Measurements from ENCODE around the gene SMPD1. TPM values are rescaled to one million over a fixed set of nuclear protein-coding genes. Genes with fewer than 3 reads are reported as not detected.

The SMPD1 gene
- total RNA-seq, 1 donor from 2014 or later = 9.9 TPM

DNA sequence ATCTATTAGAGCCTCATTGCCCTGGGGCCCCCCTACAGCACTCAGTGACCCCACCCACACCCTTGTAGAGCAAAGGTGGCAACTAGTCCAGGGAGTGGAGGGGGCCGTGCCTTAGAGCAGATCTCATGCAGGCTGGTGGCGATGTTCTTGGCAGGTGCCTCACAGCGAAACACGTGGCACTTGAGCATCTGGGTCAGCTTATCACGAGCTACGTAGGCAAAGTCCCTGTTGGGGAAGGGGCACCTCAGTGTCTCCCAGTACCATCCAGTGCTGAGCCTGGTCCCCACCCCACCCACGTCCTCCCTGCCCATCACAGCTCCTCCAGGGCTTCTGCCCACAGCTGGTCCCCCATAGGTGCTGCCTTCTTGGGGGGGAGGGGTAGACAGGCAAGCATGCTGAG, 11.2 kb downstream of the SMPD1 start:
- no peaks in the 10 kb centered on the region for H3K27me3 ChIP-seq (ENCODE audit: control insufficient read depth in 3 of 3, insufficient read depth in 3 of 3, low read length in 3 of 3)
- no peak overlapping the region for H3K4me3 ChIP-seq (ENCODE audit: low read length in 3 of 3)
- no peak overlapping the region for H3K9ac ChIP-seq (ENCODE audit: low read depth in 1 of 3, low read length in 3 of 3)
- H3K27ac ChIP-seq (ENCODE audit: low read depth, low read length) = no peak overlapping the region
- H3K36me3 ChIP-seq (ENCODE audit: control insufficient read depth in 3 of 3, insufficient read depth in 3 of 3, low read length in 3 of 3) = peaks cover 18 to 34% (median 20%) of the 10 kb centered on the region in 3 donors
- H3K4me1 ChIP-seq (ENCODE audit: control insufficient read depth in 3 of 3, insufficient read depth in 3 of 3, low read length in 3 of 3) = peaks cover 2 to 12% (median 2%) of the 10 kb centered on the region in 3 donors
- no peaks in the 10 kb centered on the region for H3K9me3 ChIP-seq (ENCODE audit: control insufficient read depth in 3 of 3, low read length in 3 of 3)

DNA sequence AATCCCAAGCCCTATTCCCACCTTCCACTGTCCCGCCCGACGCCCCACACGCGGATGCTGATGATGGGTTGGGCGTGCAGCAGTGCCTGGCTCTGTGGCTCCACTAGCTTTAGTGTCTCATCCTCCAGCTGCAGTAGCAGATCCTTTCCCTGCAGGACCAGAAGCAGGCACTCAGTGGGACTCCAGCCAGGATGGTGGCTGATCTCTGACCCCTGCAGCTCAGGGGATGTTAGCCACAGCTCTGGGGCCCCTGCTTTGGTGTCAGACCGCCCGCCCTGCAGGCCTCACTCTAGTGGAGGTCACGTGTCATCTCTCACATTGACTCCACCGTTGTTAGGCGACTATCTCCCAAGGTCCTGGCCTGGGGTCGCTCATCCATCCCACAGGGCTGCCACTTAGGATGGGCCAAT, 11.8 kb downstream of the SMPD1 start:
- Histone ChIP-seq H3K27ac (ENCODE audit: low read depth, low read length) (no peak overlapping the region), H3K27me3 (ENCODE audit: control insufficient read depth in 3 of 3, insufficient read depth in 3 of 3, low read length in 3 of 3) (no peaks in the 10 kb centered on the region), H3K4me3 (ENCODE audit: low read length in 3 of 3) (no peak overlapping the region), H3K4me1 (ENCODE audit: control insufficient read depth in 3 of 3, insufficient read depth in 3 of 3, low read length in 3 of 3) (peaks cover 2 to 9% (median 2%) of the 10 kb centered on the region in 3 donors), H3K36me3 (ENCODE audit: control insufficient read depth in 3 of 3, insufficient read depth in 3 of 3, low read length in 3 of 3) (peaks cover 18 to 31% (median 20%) of the 10 kb centered on the region in 3 donors), H3K9me3 (ENCODE audit: control insufficient read depth in 3 of 3, low read length in 3 of 3) (no peaks in the 10 kb centered on the region), H3K9ac (ENCODE audit: low read depth in 1 of 3, low read length in 3 of 3) (no peak overlapping the region)

DNA sequence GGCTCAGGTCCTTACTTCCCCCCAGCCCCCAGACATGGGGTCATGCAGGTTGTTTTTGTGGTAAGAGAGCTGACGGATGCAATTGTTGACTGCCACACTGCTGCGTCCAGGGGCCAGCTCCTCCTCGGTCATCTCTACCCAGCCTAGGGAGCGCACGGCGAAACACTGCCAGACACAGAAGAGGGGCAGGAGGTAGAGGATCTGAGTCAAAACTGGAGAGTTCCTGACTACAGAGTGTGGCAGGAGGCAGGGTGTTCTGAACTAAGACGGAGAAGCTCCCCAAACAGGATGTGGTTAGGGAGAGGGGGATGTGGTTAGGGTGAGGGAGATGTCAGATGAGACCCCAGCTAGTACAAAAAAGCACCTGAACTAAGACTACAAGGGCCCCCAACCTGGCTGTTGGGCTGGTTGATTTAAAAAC, 12.3 kb downstream of the SMPD1 start:
- Histone ChIP-seq H3K4me1 (ENCODE audit: control insufficient read depth in 3 of 3, insufficient read depth in 3 of 3, low read length in 3 of 3) (peaks cover 2 to 6% (median 2%) of the 10 kb centered on the region in 3 donors), H3K36me3 (ENCODE audit: control insufficient read depth in 3 of 3, insufficient read depth in 3 of 3, low read length in 3 of 3) (peaks cover 18 to 28% (median 20%) of the 10 kb centered on the region in 3 donors), H3K27me3 (ENCODE audit: control insufficient read depth in 3 of 3, insufficient read depth in 3 of 3, low read length in 3 of 3) (no peaks in the 10 kb centered on the region), H3K9ac (ENCODE audit: low read depth in 1 of 3, low read length in 3 of 3) (no peak overlapping the region), H3K4me3 (ENCODE audit: low read length in 3 of 3) (no peak overlapping the region), H3K27ac (ENCODE audit: low read depth, low read length) (no peak overlapping the region), H3K9me3 (ENCODE audit: control insufficient read depth in 3 of 3, low read length in 3 of 3) (no peaks in the 10 kb centered on the region)

DNA sequence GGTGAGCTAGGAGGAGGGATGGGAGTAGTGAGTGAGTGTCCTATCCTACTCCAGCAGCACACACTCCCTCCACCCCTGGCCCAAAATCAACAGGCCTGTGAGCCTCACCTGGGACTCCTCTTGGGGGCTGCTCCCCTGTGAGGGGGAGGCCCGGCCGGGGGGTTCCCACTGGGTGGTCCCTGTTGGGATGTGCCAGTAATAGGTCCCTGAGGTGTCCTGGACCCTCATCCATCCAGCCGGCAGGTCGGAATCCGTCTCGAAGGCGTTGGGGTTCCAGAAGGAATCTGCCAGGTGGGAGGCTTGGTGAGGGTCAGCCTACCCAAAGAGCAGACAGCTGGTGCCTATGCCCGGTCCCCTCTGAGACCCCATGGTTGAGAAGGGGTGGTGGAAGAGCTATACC, 13.3 kb downstream of the SMPD1 start:
- no peak overlapping the region for H3K27ac ChIP-seq (ENCODE audit: low read depth, low read length)
- no peak overlapping the region for H3K9ac ChIP-seq (ENCODE audit: low read depth in 1 of 3, low read length in 3 of 3)
- no peaks in the 10 kb centered on the region for H3K27me3 ChIP-seq (ENCODE audit: control insufficient read depth in 3 of 3, insufficient read depth in 3 of 3, low read length in 3 of 3)
- peaks cover 15 to 19% (median 18%) of the 10 kb centered on the region in 3 donors for H3K36me3 ChIP-seq (ENCODE audit: control insufficient read depth in 3 of 3, insufficient read depth in 3 of 3, low read length in 3 of 3)
- H3K4me3 ChIP-seq (ENCODE audit: low read length in 3 of 3) = no peak overlapping the region
- no peaks in the 10 kb centered on the region for H3K9me3 ChIP-seq (ENCODE audit: control insufficient read depth in 3 of 3, low read length in 3 of 3)
- H3K4me1 ChIP-seq (ENCODE audit: control insufficient read depth in 3 of 3, insufficient read depth in 3 of 3, low read length in 3 of 3) = peaks cover 0 to under 1% (median 0%) of the 10 kb centered on the region in 3 donors

DNA sequence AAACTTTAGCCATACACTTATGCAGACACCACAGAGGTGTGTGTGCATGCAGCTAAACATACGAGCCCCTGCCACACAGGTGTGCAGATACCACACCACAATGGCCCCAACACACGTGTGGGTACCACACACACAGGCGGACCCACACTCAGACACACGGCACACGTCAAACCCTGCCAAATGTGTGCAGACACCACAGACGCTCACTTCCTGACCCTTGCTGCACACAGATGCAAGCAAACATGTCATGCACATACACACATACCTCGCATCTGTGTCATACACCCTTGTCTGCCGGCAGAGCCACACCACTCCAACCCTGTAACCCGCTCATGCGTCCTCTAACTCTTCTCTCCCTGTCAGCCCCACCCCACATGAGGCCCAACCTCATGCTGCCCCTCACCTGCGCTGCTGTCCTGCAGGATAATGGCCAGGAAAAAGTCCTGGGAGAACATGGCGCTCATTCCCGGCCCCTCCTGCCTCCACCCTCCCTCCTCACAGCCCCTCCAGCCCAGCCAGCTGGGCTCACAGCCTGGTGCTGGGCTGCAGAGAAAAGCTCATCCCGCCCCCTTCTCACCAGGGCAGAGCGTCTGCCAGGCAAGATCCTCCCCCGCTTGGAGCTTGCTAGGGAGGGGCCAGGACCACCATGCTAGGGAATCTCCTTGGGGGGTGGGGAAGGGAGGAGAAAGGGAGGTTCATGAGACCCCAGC, 14.2 kb downstream of the SMPD1 start:
- Histone ChIP-seq H3K4me1 (ENCODE audit: control insufficient read depth in 3 of 3, insufficient read depth in 3 of 3, low read length in 3 of 3) (no peaks in the 10 kb centered on the region), H3K27ac (ENCODE audit: low read depth, low read length) (no peak overlapping the region), H3K4me3 (ENCODE audit: low read length in 3 of 3) (no peak overlapping the region), H3K9me3 (ENCODE audit: control insufficient read depth in 3 of 3, low read length in 3 of 3) (no peaks in the 10 kb centered on the region), H3K9ac (ENCODE audit: low read depth in 1 of 3, low read length in 3 of 3) (peak overlapping the region in 1 of 3 donors; percentile 25), H3K36me3 (ENCODE audit: control insufficient read depth in 3 of 3, insufficient read depth in 3 of 3, low read length in 3 of 3) (peaks cover 16 to 23% (median 18%) of the 10 kb centered on the region in 3 donors), H3K27me3 (ENCODE audit: control insufficient read depth in 3 of 3, insufficient read depth in 3 of 3, low read length in 3 of 3) (no peaks in the 10 kb centered on the region)

DNA sequence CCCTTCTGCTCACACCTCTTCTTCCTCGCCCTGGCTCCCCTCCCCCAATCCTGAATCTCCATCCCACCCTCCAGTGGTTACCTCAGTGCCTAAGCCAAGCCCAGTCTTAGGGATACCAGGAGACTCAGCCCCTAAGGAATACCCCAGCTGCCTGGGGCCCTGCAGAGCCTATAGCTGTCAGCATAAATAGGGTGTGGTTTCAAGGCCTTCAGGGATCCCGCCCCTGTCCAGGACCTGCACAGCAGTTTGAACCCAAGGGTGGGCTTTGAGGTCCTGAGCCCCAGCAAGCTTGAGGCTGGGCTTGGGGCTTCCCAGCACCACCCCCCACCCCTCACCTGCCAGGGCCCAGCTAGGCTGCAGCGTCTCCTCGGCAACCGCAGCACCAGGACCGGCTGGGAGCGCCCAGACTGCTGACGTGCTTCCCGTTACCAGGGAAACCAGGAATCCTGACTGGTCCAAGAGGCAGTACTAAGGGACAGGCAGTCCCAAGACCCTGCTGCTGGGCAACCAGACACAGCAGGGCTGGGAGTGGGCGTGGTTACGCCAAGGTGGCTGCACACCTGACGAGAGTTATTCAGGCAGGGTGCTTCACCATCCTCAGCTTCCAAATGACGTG, 14.9 kb downstream of the SMPD1 start:
- Histone ChIP-seq H3K9ac (ENCODE audit: low read depth in 1 of 3, low read length in 3 of 3) (no peak overlapping the region), H3K9me3 (ENCODE audit: control insufficient read depth in 3 of 3, low read length in 3 of 3) (no peaks in the 10 kb centered on the region), H3K27ac (ENCODE audit: low read depth, low read length) (no peak overlapping the region), H3K27me3 (ENCODE audit: control insufficient read depth in 3 of 3, insufficient read depth in 3 of 3, low read length in 3 of 3) (no peaks in the 10 kb centered on the region), H3K4me1 (ENCODE audit: control insufficient read depth in 3 of 3, insufficient read depth in 3 of 3, low read length in 3 of 3) (no peaks in the 10 kb centered on the region), H3K36me3 (ENCODE audit: control insufficient read depth in 3 of 3, insufficient read depth in 3 of 3, low read length in 3 of 3) (peaks cover 17 to 29% (median 21%) of the 10 kb centered on the region in 3 donors), H3K4me3 (ENCODE audit: low read length in 3 of 3) (no peak overlapping the region)

DNA sequence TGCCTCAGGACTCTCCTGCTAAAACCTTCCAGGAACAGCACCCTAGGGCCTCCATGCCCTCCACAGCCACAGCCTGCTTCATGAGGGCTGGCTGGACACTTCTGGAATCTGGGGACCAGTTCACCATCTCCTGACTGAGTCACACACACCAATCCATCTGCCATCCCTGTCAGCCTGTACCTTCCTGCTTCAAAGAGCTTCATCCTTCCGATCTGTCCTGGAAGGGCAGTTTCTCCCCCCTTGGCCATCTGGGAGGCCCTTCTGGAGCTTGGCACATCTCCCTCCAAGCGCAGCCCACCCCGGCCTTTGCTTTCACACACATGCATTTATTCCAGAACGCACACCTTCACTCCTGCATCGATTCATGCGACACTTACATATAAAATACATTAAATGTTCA, 15.6 kb downstream of the SMPD1 start:
- peaks cover 19 to 29% (median 23%) of the 10 kb centered on the region in 3 donors for H3K36me3 ChIP-seq (ENCODE audit: control insufficient read depth in 3 of 3, insufficient read depth in 3 of 3, low read length in 3 of 3)
- H3K27me3 ChIP-seq (ENCODE audit: control insufficient read depth in 3 of 3, insufficient read depth in 3 of 3, low read length in 3 of 3) = no peaks in the 10 kb centered on the region
- H3K4me3 ChIP-seq (ENCODE audit: low read length in 3 of 3) = no peak overlapping the region
- H3K9me3 ChIP-seq (ENCODE audit: control insufficient read depth in 3 of 3, low read length in 3 of 3) = no peaks in the 10 kb centered on the region
- no peaks in the 10 kb centered on the region for H3K4me1 ChIP-seq (ENCODE audit: control insufficient read depth in 3 of 3, insufficient read depth in 3 of 3, low read length in 3 of 3)
- H3K9ac ChIP-seq (ENCODE audit: low read depth in 1 of 3, low read length in 3 of 3) = no peak overlapping the region
- no peak overlapping the region for H3K27ac ChIP-seq (ENCODE audit: low read depth, low read length)

DNA sequence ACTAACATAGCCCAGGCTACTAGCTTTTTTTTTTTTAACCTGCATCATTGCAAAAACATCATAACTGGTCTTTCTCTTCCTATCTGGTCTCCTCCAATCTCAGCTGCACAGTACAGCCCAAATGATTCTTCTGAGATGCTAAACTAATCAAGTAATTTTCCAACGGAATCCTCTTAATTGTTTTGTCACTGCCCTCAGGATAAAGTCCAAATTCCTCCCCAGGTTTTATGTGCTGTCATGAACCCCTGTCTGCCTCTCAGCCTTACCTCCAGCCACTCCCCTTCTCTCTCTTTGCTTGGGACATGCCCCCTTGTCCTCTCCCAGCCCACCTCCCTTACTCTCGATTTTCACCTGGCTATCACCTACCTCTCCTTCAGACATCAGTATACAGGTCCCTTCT, 16.1 kb downstream of the SMPD1 start:
- H3K9me3 ChIP-seq (ENCODE audit: control insufficient read depth in 3 of 3, low read length in 3 of 3) = no peaks in the 10 kb centered on the region
- H3K27ac ChIP-seq (ENCODE audit: low read depth, low read length) = no peak overlapping the region
- no peak overlapping the region for H3K9ac ChIP-seq (ENCODE audit: low read depth in 1 of 3, low read length in 3 of 3)
- H3K4me1 ChIP-seq (ENCODE audit: control insufficient read depth in 3 of 3, insufficient read depth in 3 of 3, low read length in 3 of 3) = no peaks in the 10 kb centered on the region
- no peak overlapping the region for H3K4me3 ChIP-seq (ENCODE audit: low read length in 3 of 3)
- no peaks in the 10 kb centered on the region for H3K27me3 ChIP-seq (ENCODE audit: control insufficient read depth in 3 of 3, insufficient read depth in 3 of 3, low read length in 3 of 3)
- H3K36me3 ChIP-seq (ENCODE audit: control insufficient read depth in 3 of 3, insufficient read depth in 3 of 3, low read length in 3 of 3) = peaks cover 13 to 24% (median 20%) of the 10 kb centered on the region in 3 donors

DNA sequence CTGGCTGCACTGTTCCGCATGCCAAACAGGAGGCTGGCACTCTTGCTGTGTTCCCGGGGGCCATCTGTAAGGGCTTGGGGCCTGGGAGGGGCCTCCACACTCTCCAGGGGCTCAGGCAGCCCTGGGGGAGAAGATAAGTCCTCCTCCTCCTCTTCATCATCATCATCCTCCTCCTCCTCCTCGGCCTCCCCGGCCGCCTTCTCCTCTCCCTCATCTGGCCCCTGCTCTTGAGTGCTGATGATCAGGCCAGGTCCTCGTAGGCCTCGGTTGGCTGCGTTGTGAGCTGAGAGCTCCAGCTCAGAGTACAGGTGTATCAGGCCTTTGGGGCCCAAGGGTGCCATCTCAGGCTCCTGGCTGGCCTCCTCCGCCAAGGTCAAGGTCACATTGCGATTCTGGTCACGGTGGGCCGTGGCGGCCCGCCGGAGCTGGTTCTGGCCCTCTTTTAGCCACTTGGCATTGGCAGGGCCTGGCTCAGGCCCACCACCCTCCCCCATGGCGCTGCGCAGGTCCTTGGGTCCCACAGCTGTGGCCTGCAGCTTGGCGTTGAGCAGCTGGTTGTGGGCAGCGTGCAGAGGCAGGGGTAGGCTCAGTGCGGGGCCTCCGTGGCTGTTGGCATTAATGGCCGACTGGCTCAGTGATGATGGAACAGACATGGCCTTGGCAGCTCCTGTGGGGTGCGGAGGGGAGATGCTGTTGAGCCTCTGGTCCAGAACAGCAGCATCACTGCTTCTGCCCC, 20.6 kb downstream of the SMPD1 start:
- Histone ChIP-seq H3K4me3 (ENCODE audit: low read length in 3 of 3) (no peak overlapping the region), H3K27ac (ENCODE audit: low read depth, low read length) (no peak overlapping the region), H3K36me3 (ENCODE audit: control insufficient read depth in 3 of 3, insufficient read depth in 3 of 3, low read length in 3 of 3) (peaks cover 9 to 15% (median 10%) of the 10 kb centered on the region in 3 donors), H3K4me1 (ENCODE audit: control insufficient read depth in 3 of 3, insufficient read depth in 3 of 3, low read length in 3 of 3) (peaks cover 0 to 4% (median 0%) of the 10 kb centered on the region in 3 donors), H3K9me3 (ENCODE audit: control insufficient read depth in 3 of 3, low read length in 3 of 3) (no peaks in the 10 kb centered on the region), H3K9ac (ENCODE audit: low read depth in 1 of 3, low read length in 3 of 3) (no peak overlapping the region), H3K27me3 (ENCODE audit: control insufficient read depth in 3 of 3, insufficient read depth in 3 of 3, low read length in 3 of 3) (no peaks in the 10 kb centered on the region)

DNA sequence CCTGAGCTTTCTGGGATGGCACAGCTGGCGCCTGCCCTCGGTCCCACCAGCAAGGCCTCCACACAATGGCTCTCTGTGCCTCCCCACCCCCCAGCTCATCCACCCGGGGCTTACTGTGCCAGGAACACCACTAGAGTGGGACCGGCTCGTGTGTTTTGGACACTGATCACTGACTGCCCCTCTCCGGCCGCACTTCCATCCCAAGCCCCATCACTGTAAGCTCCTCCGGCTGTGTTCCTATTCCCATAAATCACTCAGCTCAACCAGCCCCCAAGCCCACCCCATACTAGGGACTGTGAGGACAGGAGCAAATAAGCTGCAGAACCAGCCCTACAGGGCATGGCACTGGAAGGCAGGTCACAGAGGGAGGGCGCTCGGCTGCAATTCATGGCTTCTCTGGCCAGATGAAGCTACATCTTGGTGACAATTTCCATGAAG, 21.3 kb downstream of the SMPD1 start:
- Histone ChIP-seq H3K27ac (ENCODE audit: low read depth, low read length) (no peak overlapping the region), H3K9me3 (ENCODE audit: control insufficient read depth in 3 of 3, low read length in 3 of 3) (no peaks in the 10 kb centered on the region), H3K4me1 (ENCODE audit: control insufficient read depth in 3 of 3, insufficient read depth in 3 of 3, low read length in 3 of 3) (peaks cover 0 to 4% (median 0%) of the 10 kb centered on the region in 3 donors), H3K27me3 (ENCODE audit: control insufficient read depth in 3 of 3, insufficient read depth in 3 of 3, low read length in 3 of 3) (no peaks in the 10 kb centered on the region), H3K9ac (ENCODE audit: low read depth in 1 of 3, low read length in 3 of 3) (no peak overlapping the region), H3K36me3 (ENCODE audit: control insufficient read depth in 3 of 3, insufficient read depth in 3 of 3, low read length in 3 of 3) (peaks cover 10 to 15% (median 12%) of the 10 kb centered on the region in 3 donors), H3K4me3 (ENCODE audit: low read length in 3 of 3) (no peak overlapping the region)
